HG02840 (cell line): ENCODE measurements around the gene PDZD2.

Experiments used
- ATAC-seq: cut with Tn5 transposase; IDR thresholded peaks from one replicate; pipeline ENCODE4 v1.9.1; 2021; ENCODE audit warnings: mild to moderate bottlenecking, moderate library complexity, moderate number of reproducible peaks; ENCODE audit not compliant: unreplicated experiment, low FRiP score

Gene PDZD2

GRCh38 chr5:31901807-31902530 lies 263.0 kb downstream of the PDZD2 start:
- no peak for ATAC-seq

- ATAC-seq, result no peak
These were observed 269.5 kb downstream of the PDZD2 start for GRCh38 chr5:31908396-31908795.

- no peak for ATAC-seq
These were observed 270.1 kb downstream of the PDZD2 start for GRCh38 chr5:31909073-31909472.

GRCh38 chr5:31911291-31912265 lies 272.6 kb downstream of the PDZD2 start:
- ATAC-seq, result no peak

GRCh38 chr5:31913808-31914207 lies 274.9 kb downstream of the PDZD2 start:
- no peak for ATAC-seq

- no peak for ATAC-seq
These were observed 277.4 kb downstream of the PDZD2 start for GRCh38 chr5:31916327-31916726.

GRCh38 chr5:31918739-31919138 lies 279.8 kb downstream of the PDZD2 start:
- no peak for ATAC-seq

- ATAC-seq, result no peak
These were observed 282.9 kb downstream of the PDZD2 start for GRCh38 chr5:31921852-31922305.

GRCh38 chr5:31924005-31924404 lies 285.1 kb downstream of the PDZD2 start:
- ATAC-seq, result no peak

GRCh38 chr5:31931874-31932273 lies 292.9 kb downstream of the PDZD2 start:
- no peak for ATAC-seq

GRCh38 chr5:31934156-31934555 lies 295.2 kb downstream of the PDZD2 start:
- ATAC-seq, result no peak

GRCh38 chr5:31935496-31936369 lies 296.8 kb downstream of the PDZD2 start:
- ATAC-seq, result no peak

- ATAC-seq, result no peak
These were observed 297.8 kb downstream of the PDZD2 start for GRCh38 chr5:31936683-31937082.

GRCh38 chr5:31937226-31937625 lies 298.3 kb downstream of the PDZD2 start:
- no peak for ATAC-seq

GRCh38 chr5:31937703-31938102 lies 298.8 kb downstream of the PDZD2 start:
- ATAC-seq, result no peak

GRCh38 chr5:31939151-31939550 lies 300.2 kb downstream of the PDZD2 start:
- no peak for ATAC-seq

GRCh38 chr5:31941151-31941755 lies 302.3 kb downstream of the PDZD2 start:
- ATAC-seq, result no peak

- no peak for ATAC-seq
These were observed 303.6 kb downstream of the PDZD2 start for GRCh38 chr5:31942546-31942945.

- no peak for ATAC-seq
These were observed 305.9 kb downstream of the PDZD2 start for GRCh38 chr5:31944684-31945445.
